NCI-H2107 (cell line): Measurements from ENCODE around the gene STIMATE.

Source experiments
- DNase-seq: peaks from one replicate; lab custom pipeline; 2025; lab: John Stamatoyannopoulos, UW

STIMATE gene

DNA sequence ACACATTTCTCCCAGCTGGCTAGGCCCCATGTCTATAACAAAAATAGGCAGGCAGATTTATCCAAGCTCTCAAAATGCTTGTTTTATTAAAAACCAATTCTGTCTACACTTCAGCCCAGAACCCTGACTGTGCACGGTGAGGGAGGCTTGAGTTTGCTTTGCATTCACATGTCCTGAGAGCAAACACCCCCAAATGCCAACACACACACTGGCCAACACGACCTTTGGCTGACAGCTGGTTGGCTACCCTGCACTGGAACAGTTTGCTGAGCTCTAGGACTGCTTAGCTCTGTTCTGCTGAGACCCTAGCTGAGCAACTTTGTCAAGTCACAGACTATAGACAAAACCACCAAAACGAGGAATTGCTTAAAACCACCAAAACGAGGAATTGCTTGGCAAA, 3.6 kb downstream of the STIMATE start:
- DNase-seq = no peak

- DNase-seq = no peak
Measured at GRCh38 chr3:52892625-52893311, 4.6 kb downstream of the STIMATE start.

DNA sequence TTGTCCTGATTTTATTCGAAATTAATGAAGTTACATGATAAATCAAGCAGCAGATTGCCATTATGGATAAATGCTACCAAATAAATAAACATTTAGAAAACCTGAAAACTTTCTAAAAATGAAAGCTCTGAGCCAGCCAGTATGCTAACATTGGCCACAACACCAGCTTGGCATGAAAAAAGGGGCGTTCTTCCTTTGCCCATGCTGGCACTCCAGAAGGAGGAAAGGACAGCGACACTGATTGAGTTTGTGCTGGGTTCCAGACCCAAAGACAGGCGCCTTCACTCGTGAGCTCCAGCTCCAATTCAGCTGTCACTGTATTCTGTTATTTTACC, 5.1 kb downstream of the STIMATE start:
- no peak for DNase-seq

GRCh38 chr3:52891615-52892081, 5.7 kb downstream of the STIMATE start:
- no peak for DNase-seq

DNA sequence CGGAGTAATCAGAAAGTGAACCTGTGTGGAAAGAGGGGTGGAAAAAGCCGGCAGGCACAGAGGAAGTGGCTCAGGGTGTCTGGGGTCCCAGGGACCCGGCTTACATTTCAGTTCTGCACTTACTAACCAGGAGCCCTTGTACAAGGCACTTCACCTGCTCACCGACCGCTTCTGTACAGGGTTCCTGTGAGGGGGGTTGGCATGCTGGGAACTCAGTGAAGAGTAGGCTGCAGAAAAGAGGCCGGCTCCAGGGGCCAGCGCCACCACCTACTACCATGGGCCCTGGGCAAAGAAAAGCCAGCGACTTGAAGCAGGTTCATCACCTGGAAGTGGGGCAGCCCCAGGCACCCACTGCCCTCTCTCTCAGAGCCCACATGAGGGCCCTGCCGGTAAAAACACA, 6.2 kb downstream of the STIMATE start:
- DNase-seq = no peak

- no peak for DNase-seq
Measured at GRCh38 chr3:52890735-52891134, 6.6 kb downstream of the STIMATE start.

- no peak for DNase-seq
Measured at GRCh38 chr3:52889901-52890300, 7.4 kb downstream of the STIMATE start.

GRCh38 chr3:52887166-52887565, 10.2 kb downstream of the STIMATE start:
- no peak for DNase-seq

- no peak for DNase-seq
Measured at GRCh38 chr3:52886049-52886730, 11.2 kb downstream of the STIMATE start.

DNA sequence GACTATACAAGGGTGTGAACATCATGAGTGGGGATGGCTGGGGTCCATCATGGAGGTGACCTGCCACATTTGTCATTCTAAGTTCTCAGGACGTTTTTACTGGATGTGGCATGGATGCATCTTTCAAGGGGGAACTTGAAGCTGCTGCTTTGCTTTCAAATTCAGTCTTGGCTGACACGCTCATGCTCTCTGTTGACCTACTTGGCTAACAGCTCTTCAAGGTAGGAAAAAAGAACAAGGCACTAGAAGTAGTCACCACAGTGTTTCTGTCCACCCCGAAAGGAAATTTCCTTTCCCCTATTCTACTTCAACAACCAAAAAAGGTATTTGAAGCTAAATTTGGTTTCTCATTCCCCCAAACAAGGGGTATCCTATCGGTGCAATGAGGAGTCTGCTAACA, 15.0 kb downstream of the STIMATE start:
- no peak for DNase-seq

- DNase-seq = no peak
Measured at GRCh38 chr3:52881871-52882270, 15.5 kb downstream of the STIMATE start.

- no peak for DNase-seq
Measured at GRCh38 chr3:52880474-52880873, 16.9 kb downstream of the STIMATE start.

- DNase-seq = no peak
Measured at GRCh38 chr3:52880047-52880446, 17.3 kb downstream of the STIMATE start.

DNA sequence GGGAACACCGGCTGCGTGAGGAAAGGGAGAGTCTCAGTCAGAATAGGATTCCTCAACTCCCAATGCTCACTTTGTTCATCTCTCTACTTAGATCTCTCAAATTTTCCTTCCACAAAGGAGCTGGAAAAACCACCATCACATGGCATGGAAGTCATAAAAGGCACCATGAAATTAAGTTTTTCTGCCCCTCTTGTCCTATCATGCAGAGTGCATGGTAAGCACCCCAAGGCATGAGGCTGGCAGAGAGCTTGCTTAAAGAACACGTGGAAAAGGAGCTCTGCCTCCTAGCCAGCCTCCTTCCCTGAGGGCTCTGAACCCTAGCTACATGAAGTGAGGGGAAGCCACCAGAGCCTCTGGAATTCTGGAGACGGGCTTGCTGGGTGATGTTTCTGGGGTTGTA, 17.8 kb downstream of the STIMATE start:
- DNase-seq = no peak

DNA sequence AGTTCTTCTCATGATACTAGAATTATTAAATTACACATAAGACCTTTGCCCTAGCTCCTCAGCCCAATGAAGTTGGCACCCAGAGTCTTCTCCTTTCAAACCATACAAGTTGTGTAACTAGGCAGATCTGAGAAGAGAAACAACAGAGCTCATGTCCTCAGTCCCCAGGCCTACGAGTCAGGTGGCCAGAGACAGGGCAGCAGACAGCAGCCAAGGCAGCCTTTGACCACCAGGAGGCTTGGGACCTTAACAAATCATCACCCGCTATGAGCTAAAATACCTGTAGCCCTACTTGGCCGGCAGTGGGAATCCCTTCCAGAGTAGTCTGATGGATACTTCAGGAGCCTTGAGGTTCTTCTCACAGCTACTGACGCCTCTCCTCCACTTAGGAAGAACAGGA, 18.3 kb downstream of the STIMATE start:
- DNase-seq = no peak

DNA sequence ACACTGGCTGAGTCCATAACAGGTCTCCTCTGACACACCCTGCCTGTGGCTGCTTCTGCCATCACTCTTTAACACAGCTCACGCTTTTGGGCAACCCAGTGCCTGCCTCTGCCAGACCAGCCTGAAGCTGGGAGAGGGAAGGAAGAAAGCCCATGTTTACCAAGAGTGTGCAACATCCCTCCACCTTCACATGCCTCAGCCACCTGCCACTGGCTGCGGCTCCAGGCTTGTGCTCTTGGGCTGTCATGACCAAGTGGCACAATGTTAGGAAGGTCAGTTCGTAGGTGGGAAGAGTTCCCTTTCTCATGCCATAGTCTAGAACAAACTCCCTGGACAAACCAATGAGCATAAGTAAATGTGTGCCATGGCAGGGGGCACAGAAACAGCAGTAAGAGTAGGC, 20.3 kb downstream of the STIMATE start:
- no peak for DNase-seq

DNA sequence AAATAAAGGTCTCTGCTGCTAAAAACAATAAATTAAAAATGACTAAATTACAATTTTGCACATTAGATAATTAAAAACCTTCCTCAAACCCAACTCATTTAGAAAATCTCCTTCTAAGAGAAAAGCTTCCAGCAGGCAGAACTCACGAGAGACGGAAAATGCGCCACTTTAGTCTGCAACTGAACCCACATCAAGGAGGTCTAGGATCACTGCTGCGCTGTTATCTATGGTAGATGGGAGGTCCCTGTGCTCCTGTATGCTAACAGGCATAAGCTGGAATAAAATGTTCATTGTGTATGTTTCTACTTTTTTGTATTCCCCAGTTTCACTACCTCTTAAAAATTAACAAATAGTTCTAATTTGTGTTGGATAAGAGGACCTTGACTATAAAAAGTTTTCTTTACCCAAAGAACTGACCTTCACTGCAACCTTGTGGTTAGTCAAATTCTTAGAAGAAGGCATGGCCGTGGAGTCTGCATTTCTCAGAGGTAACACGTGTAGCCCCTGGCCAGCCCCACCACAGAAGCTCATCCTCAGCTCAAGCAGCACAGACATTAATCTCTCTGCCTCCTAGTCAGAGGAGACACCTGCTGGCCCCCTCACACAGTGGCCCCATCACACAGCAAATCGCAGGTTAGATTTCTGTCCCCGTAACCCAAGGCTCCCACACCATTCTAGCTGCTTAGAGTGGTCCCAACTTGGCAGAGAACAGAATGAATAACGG, 22.3 kb downstream of the STIMATE start:
- DNase-seq = no peak

GRCh38 chr3:52874160-52874701, 23.1 kb downstream of the STIMATE start:
- no peak for DNase-seq

GRCh38 chr3:52873433-52874159, 23.8 kb downstream of the STIMATE start:
- DNase-seq = no peak

DNA sequence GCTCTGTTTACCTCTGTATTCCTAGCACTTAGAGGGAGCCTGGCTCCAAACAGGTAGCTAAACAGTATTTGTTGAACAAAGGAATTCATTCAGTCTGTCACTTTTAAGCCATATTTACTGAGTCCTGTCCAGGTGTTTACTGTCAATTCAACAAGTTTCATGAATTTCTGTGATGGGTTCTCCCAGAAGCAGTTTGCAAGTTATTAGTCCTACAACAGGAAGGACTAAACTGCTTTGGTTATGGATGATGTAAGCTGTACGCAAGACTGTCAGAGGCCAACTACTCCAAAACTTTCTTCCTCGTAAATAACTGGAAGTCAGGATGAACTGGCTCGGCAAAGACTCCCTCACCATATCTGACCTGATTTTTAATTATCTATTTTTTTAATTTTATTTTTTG, 25.1 kb downstream of the STIMATE start:
- DNase-seq = no peak

DNA sequence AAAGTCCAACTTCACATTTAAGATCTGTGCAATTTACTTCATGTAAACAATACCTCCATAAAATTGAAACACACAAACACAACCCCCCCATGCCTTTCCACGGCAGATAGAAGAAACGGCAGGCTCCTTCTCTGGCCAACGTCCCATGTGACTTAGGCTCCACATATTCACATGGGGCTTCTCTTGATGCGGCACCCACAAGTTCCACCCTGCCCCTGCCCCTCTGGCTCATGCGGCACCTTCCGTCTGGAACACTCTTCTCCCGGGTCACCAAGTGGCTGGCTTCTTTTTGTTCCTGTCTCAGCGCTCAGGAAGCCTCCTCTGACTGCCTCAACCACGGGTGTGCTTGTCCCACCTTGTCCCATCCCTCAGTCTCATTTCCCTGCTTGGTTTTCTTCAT, 25.6 kb downstream of the STIMATE start:
- no peak for DNase-seq

GRCh38 chr3:52870471-52870870, 26.9 kb downstream of the STIMATE start:
- DNase-seq = no peak
